ENCODE results near the gene PLD5.
"Not testable (repeated sequence)": the region's sequence is repeated elsewhere in the genome, so short reads cannot be mapped to it uniquely, and the experiment has no call there.

Gene PLD5

GRCh38 chr1:242426271-242426905, 98.1 kb downstream of the PLD5 start:
- DNase-seq (ENCODE audit: low spot score) = no peak

- DNase-seq (ENCODE audit: low spot score) = no peak
These were observed 99.3 kb downstream of the PLD5 start for GRCh38 chr1:242425232-242425631.

DNA sequence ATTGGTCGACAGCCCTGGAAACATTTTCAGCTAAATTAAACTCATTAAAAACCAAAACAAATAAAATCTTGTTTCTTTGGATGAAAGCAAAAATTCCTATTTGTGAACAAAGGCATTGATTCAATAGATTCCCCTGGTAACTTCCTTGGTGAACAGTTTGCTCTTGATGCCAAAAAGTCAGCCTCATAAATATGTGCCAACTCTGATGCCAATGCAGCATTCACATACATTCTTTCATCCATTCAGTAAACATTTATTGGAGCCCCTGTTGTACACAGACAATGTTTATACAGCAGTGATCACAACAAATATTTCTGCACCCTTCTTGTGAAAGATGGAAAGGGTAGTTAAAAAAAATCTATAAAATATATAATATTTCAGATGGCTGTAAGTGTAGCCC, 107.8 kb downstream of the PLD5 start:
- no peak for DNase-seq (ENCODE audit: low spot score)

DNA sequence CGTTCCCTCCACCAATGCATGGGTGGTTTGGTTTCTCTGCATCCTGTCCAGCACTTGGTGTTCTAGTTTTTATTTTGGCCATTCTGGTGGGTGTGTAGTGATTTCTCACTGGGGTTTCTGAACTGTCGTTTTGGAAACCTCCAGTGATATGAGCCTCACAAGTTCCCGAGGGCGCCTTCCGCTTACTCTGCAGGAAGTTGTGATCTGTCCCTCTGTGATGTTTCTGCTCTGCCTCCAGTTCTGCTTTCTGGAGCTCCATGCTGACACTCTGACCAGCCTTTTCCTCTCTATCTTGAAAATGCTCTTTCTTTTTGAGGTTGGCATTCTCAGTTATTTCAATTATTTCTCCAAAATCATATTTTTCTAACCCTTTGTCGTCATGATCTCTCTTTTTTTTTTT, 111.6 kb downstream of the PLD5 start:
- DNase-seq (ENCODE audit: low spot score) = no peak

- no peak for DNase-seq (ENCODE audit: low spot score)
These were observed 112.6 kb downstream of the PLD5 start for GRCh38 chr1:242411901-242412300.

GRCh38 chr1:242405947-242406346, 118.5 kb downstream of the PLD5 start:
- DNase-seq (ENCODE audit: low spot score) = no peak

DNA sequence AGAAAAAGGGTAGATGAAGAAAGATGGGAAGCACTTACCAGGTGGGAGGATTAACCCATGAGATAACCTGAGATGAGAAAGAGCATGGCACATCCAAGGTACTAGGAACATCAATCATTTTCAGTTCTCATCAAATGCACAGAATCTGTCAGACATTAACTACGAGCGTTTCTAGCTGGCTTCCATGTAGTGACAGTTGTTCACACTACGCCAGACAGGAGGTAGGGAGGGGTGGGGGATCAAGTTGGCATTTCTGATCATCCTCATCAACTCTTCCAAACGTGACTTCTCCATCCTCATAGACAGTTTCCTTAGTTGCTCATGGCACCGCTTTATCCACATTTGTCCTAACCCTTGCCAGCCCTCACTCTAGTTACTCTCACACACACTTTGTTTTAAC, 120.2 kb downstream of the PLD5 start:
- DNase-seq (ENCODE audit: low spot score) = no peak

- DNase-seq (ENCODE audit: low spot score) = no peak
These were observed 121.5 kb downstream of the PLD5 start for GRCh38 chr1:242402956-242403355.

DNA sequence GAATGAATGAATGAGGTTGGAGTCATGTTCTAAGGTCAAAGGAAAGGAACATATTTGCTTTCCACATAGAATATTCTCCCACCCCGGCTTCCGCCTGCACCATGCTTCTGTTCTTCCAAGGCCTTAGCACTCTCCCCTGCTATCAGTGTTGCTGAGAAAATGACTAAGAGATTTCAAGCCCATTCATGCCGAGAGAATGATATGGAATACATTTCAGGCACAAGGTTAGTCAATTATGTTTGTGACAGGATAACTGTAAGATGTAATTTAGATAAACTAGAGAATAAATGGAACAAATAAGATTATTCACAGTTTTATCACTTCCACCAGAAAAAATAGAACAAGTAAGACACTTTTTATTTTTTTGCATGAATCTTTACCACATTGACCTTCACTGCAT, 122.6 kb downstream of the PLD5 start:
- DNase-seq (ENCODE audit: low spot score) = no peak

DNA sequence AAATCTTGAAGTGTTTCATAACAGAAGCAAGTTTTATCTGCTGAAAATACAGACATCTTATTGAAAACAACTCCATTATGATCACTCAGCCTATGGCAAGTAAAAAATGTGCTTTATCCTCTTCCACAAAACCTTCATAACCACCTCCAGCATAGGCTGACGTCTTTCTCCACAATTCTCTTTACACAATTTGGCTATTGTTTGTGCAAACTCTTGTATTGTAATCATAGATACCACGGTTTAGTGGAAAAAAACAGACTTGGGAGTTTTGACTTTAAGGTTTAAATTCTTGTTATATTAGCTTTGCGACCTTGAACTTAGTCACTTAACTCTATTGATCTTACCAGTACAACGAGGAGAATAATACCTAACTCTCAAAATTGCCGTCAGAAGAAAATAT, 126.1 kb downstream of the PLD5 start:
- DNase-seq (ENCODE audit: low spot score) = no peak

DNA sequence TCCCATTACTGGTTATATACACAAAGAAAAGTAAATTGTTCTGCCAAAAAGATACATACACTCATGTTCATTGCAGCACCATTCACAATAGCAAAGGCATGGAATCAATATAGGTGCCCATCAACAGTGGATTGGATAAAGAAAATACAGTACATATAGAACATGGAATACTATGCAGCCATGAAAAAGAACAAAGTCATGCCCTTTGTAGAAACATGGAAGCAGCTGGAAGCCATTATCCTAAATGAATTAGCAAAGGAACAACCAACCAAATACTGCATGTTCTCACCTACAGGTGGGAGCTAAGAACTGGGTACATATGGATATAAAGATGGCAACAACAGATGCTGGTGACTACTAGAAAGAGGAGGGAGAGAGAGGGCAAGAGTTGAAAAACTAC, 132.6 kb downstream of the PLD5 start:
- no peak for DNase-seq (ENCODE audit: low spot score)

- DNase-seq (ENCODE audit: low spot score) = not testable (repeated sequence)
These were observed 148.4 kb downstream of the PLD5 start for GRCh38 chr1:242376121-242376520.

DNA sequence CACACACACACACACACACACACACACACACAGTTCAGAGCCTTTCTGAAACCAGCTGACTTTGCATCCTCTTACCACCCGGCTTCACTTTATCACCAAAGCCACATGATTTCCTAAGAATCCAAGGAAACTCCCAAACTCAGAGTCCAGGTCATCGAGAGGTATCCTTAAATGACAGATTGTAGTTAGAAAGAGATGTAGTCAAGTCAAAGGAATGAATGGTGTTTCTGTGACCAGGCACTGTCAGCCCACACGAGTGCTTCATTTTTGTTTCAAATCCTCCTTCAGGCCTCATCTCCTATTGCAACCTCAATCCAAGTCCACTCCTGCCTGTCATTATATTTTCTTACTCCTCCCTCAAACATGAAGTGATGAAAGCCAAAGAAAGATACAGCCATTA, 174.1 kb downstream of the PLD5 start:
- DNase-seq (ENCODE audit: low spot score) = not testable (repeated sequence)

GRCh38 chr1:242349636-242350035, 174.9 kb downstream of the PLD5 start:
- no peak for DNase-seq (ENCODE audit: low spot score)

DNA sequence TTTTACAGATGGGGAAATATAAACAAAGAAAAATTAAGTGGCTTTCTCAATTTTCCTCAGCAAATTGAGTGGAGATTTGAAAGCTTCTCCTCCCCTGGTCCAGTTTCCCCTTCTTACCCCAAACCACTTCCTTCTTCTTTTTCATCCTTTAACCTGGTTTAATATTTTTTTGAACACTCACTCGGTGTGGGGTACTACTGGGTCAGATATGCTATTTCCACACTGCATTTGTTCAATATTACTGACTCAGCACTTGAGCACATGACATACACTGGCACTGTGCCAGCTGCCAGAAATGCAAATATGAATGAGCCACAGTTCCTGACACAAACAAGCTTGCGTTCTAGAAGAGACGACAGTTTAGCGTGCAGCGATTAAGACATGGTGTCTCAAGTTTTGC, 193.6 kb downstream of the PLD5 start:
- not testable (repeated sequence) for DNase-seq (ENCODE audit: low spot score)

DNA sequence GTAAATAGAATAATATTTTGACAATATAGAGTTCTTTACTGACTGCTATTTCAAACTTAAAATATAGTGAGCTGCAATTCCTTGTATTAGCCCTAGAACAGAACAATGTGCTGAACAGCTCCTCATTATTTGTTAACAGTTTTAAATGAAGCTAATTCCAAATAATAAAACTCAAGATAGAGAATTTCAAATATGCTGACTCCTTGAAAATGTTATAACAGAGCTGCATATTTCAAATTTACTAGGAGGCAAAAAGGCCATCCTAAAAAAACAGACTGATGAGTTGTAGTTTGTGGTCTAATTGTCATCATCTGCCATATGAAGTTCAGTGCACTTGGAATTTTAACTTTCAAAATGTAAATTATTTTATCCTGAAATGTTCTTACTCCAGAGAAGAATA, 197.1 kb downstream of the PLD5 start:
- not testable (repeated sequence) for DNase-seq (ENCODE audit: low spot score)

DNA sequence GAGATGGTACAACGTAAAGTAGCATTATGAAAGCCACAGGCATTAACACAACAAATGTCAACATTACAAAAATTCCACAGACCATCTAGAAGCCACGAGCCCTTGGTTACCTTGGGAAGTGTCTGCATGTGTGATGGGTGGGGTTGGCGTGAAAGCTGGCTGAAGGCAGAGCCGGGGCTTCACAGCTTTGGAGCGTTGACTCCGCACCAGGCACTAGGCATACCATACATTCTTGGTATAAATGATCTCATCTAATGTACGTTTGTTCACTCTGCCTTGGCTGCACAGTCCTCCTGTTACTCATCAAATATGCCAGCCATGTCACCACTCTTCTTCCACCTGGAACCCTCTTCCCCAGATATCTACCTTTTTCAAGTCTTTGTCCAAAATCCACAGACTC, 202.5 kb downstream of the PLD5 start:
- DNase-seq (ENCODE audit: low spot score) = not testable (repeated sequence)

- DNase-seq (ENCODE audit: low spot score) = no peak
These were observed 206.4 kb downstream of the PLD5 start for GRCh38 chr1:242318140-242318539.

- not testable (repeated sequence) for DNase-seq (ENCODE audit: low spot score)
These were observed 209.6 kb downstream of the PLD5 start for GRCh38 chr1:242314865-242315264.

DNA sequence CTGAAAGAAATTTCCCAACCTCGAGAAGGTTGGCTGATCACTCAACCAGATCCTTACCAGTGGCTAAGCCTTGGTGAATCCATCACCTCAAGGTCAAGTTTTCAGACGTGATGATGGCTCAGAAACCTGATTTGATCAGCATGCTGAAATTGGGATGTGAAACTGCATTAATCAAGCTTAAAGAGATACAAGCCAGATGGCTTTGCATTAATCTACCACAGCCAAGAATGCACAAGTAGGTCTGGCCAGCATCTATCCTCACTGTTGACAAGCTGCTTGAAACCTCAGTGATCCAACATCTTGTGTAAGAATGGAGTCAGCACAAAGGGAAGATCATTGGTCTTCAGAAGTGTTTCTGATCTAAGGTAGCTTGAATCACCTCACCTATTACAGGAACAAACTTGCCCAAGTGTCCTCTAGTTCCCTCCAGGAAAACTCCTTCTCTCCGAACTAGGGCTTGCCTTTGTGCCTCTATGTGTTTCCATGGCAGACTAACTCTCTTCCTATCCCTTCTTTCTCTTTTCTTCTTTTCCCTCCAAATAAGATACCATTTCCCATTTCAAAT, 210.3 kb downstream of the PLD5 start:
- DNase-seq (ENCODE audit: low spot score) = not testable (repeated sequence)

GRCh38 chr1:242308681-242309080, 215.8 kb downstream of the PLD5 start:
- DNase-seq (ENCODE audit: low spot score) = not testable (repeated sequence)

- DNase-seq (ENCODE audit: low spot score) = not testable (repeated sequence)
These were observed 230.7 kb downstream of the PLD5 start for GRCh38 chr1:242293781-242294180.

DNA sequence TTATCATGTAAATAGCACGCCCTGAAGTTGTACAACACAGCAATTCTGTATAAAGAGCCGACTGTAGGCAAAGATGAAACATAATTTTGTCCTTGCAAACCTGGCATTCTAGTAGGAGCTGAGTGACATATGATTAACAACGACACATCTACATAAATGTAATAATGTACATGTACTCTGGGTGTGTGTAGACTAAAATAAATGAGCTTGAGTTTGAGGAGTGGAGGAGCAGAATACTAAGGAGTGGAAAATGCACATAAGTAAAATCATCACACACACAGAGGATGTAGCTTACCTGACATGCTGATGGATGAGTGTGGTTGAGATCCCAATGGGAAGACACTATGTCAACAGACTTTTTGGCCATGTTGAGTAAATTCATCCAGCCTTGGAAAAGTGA, 236.4 kb downstream of the PLD5 start:
- not testable (repeated sequence) for DNase-seq (ENCODE audit: low spot score)

Measured in left forelimb (tissue), 1 donor.